ENCODE data around the gene KLF7.

The KLF7 gene

GRCh38 chr2:207150284-207150683, 15.5 kb downstream of the KLF7 start:
- no peak for DNase-seq
- in situ Hi-C loops (cut with HindIII; ENCODE audit: low pct_ligation_motif_present, low sequenced_read_pairs), result no loop called here
- H3K36me3 ChIP-seq (replicated peaks), result peaks cover 16% of the 10 kb centered on the region
- TF ChIP-seq, protein P1, sequence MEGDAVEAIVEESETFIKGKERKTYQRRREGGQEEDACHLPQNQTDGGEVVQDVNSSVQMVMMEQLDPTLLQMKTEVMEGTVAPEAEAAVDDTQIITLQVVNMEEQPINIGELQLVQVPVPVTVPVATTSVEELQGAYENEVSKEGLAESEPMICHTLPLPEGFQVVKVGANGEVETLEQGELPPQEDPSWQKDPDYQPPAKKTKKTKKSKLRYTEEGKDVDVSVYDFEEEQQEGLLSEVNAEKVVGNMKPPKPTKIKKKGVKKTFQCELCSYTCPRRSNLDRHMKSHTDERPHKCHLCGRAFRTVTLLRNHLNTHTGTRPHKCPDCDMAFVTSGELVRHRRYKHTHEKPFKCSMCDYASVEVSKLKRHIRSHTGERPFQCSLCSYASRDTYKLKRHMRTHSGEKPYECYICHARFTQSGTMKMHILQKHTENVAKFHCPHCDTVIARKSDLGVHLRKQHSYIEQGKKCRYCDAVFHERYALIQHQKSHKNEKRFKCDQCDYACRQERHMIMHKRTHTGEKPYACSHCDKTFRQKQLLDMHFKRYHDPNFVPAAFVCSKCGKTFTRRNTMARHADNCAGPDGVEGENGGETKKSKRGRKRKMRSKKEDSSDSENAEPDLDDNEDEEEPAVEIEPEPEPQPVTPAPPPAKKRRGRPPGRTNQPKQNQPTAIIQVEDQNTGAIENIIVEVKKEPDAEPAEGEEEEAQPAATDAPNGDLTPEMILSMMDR (IDR thresholded peaks at IDR 0.05; ENCODE audit: low read depth, low read length, missing control alignments), result no peak
- H3K4me3 ChIP-seq (ENCODE audit: low read depth, low read length), result no peak overlapping the region
- H3K27ac ChIP-seq, result no peak overlapping the region
- no peaks in the 10 kb centered on the region for H3K27me3 ChIP-seq (replicated peaks)

DNA sequence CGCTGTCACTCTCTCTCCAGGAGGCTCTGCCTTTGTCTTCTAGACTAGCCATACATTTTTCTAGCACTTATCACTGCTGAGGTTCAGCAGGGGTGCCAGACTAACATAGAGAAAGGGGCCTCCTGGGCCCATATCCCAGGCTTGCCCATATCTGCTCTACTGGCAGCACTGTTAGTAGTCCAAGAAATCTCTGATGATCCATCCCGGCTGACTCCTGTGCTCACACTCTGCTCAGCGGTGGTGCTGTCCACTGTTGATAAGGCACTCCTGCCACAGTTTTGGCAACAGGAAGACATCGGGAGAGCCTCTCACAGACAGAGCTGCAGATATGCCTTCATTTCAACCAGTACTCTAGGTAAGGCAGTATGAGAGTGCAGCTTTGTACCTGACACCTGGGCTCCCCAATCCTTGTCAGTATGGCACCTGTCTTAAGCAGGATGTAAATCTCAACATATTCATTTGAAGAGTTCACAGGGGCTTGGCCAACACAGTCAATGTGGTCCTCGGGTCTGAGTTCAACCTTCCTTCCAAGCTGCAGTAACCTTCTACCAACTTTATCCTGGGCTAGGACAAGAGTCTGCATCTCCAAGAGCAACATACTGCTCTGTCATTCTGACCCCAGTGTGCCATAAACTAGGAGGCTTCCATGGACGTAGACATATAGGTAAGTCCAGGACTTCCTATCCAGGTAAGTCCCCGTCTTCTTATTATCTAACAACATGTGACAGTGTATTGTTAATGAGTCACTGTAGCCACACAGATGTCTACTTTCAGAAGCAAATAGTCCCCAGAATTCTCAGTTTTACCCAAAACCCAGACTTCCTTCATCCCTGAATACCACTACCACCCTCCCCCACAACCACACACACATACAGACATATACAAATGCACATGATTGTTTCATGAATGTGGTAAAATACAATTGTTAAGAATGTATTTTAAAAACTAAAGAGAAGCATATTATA, 16.2 kb downstream of the KLF7 start:
- in situ Hi-C loops (cut with HindIII; ENCODE audit: low pct_ligation_motif_present, low sequenced_read_pairs), result no loop called here
- Histone ChIP-seq H3K27me3 (replicated peaks) (no peaks in the 10 kb centered on the region), H3K27ac (no peak overlapping the region), H3K36me3 (replicated peaks) (peaks cover 13% of the 10 kb centered on the region), H3K4me3 (ENCODE audit: low read depth, low read length) (no peak overlapping the region)
- TF ChIP-seq, protein P1 (IDR thresholded peaks at IDR 0.05; ENCODE audit: low read depth, low read length, missing control alignments), result no peak
- DNase-seq, result no peak

GRCh38 chr2:207148020-207148419, 17.7 kb downstream of the KLF7 start:
- H3K36me3 ChIP-seq (replicated peaks), result peaks cover 11% of the 10 kb centered on the region
- TF ChIP-seq, protein P1 (IDR thresholded peaks at IDR 0.05; ENCODE audit: low read depth, low read length, missing control alignments), result no peak
- no peak overlapping the region for H3K27ac ChIP-seq
- in situ Hi-C loops (cut with HindIII; ENCODE audit: low pct_ligation_motif_present, low sequenced_read_pairs), result no loop called here
- H3K27me3 ChIP-seq (replicated peaks), result no peaks in the 10 kb centered on the region
- H3K4me3 ChIP-seq (ENCODE audit: low read depth, low read length), result no peak overlapping the region
- no peak for DNase-seq

GRCh38 chr2:207144173-207144785, 21.5 kb downstream of the KLF7 start:
- DNase-seq, result no peak
- Histone ChIP-seq H3K4me3 (ENCODE audit: low read depth, low read length) (no peak overlapping the region), H3K27me3 (replicated peaks) (no peaks in the 10 kb centered on the region), H3K36me3 (replicated peaks) (peaks cover 16% of the 10 kb centered on the region), H3K27ac (no peak overlapping the region)
- in situ Hi-C loops (cut with HindIII; ENCODE audit: low pct_ligation_motif_present, low sequenced_read_pairs), result no loop called here
- TF ChIP-seq, protein P1 (IDR thresholded peaks at IDR 0.05; ENCODE audit: low read depth, low read length, missing control alignments), result no peak

GRCh38 chr2:207143215-207144172, 22.3 kb downstream of the KLF7 start:
- Histone ChIP-seq H3K36me3 (replicated peaks) (peaks cover 19% of the 10 kb centered on the region), H3K27me3 (replicated peaks) (no peaks in the 10 kb centered on the region), H3K4me3 (ENCODE audit: low read depth, low read length) (peak overlapping the region; percentile 10), H3K27ac (peak overlapping the region; percentile 59)
- TF ChIP-seq, protein P1 (IDR thresholded peaks at IDR 0.05; ENCODE audit: low read depth, low read length, missing control alignments), result no peak
- DNase-seq, result no peak
- in situ Hi-C loops (cut with HindIII; ENCODE audit: low pct_ligation_motif_present, low sequenced_read_pairs), result no loop called here

Measured in brain microvascular endothelial cell (primary cell).